GM12875 (cell line): ENCODE measurements around the gene KLRC4.

Experiments
- H3K4me3 ChIP-seq: one replicate; pipeline ENCODE4 v1.5.1; 2011; ENCODE audit warnings: low read depth, low read length, control low read depth
- TF ChIP-seq, protein P1 (sequence below): IDR thresholded peaks from 2 replicates; pipeline ENCODE4 v1.5.1; 2011; ENCODE audit warnings: low read depth, mild to moderate bottlenecking, control low read depth, inconsistent platforms, low read length, moderate library complexity, borderline replicate concordance; ENCODE audit not compliant: insufficient read depth

KLRC4 gene

DNA sequence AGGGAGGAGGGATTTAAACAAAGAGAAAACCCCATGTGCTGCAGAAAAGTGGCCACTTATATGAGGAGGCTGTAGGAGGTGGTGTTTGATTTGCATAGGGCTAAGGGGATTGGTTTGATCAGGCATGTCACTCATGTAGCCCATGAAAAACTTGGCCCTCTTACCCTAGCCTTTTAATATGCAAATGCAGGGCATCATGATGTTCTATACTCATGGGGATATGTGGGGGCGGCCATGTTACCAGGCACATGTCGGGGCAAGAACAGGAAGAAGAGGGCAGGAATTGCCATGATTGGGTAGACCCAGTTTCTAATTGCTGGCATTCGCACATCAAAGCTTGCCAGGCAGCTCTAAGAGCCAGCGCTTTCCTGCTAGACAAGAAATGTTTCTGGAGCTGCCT is 48.5 kb downstream of the KLRC4 start:
- TF ChIP-seq, protein P1, sequence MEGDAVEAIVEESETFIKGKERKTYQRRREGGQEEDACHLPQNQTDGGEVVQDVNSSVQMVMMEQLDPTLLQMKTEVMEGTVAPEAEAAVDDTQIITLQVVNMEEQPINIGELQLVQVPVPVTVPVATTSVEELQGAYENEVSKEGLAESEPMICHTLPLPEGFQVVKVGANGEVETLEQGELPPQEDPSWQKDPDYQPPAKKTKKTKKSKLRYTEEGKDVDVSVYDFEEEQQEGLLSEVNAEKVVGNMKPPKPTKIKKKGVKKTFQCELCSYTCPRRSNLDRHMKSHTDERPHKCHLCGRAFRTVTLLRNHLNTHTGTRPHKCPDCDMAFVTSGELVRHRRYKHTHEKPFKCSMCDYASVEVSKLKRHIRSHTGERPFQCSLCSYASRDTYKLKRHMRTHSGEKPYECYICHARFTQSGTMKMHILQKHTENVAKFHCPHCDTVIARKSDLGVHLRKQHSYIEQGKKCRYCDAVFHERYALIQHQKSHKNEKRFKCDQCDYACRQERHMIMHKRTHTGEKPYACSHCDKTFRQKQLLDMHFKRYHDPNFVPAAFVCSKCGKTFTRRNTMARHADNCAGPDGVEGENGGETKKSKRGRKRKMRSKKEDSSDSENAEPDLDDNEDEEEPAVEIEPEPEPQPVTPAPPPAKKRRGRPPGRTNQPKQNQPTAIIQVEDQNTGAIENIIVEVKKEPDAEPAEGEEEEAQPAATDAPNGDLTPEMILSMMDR, result no peak

DNA sequence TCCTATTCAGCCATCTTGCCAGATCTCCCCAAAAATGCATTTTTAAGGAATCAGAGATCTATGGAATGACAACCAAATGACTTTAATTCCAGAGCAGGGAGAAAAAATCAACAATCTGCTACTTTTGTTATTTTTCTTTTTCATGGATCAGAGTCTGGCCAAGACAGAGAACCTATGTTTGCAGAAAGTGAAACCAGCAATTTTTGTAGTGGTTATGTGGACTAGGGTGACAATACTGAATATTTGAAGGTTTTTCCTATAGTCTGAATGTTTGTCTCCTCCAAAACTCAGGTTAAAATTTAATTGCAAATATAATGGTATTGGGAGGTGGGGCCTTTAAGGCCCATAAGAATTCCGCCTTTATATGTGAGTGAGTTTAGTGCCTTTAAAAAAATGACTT is 50.6 kb downstream of the KLRC4 start:
- no peak overlapping the region for H3K4me3 ChIP-seq
- TF ChIP-seq, protein P1, result no peak

More for the DNA sequence above, 48.5 kb downstream of the KLRC4 start:
- no peak overlapping the region for H3K4me3 ChIP-seq

DNA sequence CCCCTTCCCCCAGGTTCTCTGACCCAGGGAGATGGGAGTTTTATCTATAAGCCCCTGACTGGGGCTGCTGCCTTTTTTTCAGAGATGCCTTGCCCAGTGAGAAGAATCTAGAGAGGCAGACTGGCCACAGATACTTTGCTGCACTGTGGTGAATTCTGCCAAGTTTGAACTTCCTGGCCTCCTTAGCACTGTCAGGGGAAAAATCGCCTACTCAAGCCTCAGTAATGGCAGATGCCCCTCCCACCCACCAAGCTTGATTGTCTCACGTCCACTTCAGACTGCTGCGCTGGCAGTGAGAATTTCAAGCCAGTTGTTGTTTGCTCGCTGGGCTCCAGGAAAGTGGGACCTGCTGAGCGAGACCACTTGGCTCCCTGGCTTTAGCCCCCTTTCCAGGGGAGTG is 51.4 kb downstream of the KLRC4 start:
- TF ChIP-seq, protein P1, result no peak
- H3K4me3 ChIP-seq, result no peak overlapping the region
